OCI-LY7 (cell line): Measurements from ENCODE around the gene KCNIP1. TPM values are rescaled to one million over a fixed set of nuclear protein-coding genes. Genes with fewer than 3 reads are reported as not detected.

Experiments
- BruUV-seq: library from RNA; stranded (reverse); fragments of 400-500 nt; replicated peaks from 2 replicates; lab custom pipeline; 2021; lab: Mats Ljungman, UMichigan
- CTCF ChIA-PET: fragments of 300-600 bp; sonication (Branson Sonifier 250); formaldehyde crosslinking; loops from one replicate; lab custom pipeline; 2022; ENCODE audit warnings: antibody characterized with exemption; ENCODE audit not compliant: unreplicated experiment; lab: Charles Lee
- POLR2A ChIA-PET: fragments of 300-600 bp; sonication (Branson Sonifier 250); formaldehyde crosslinking; loops from one replicate; lab custom pipeline; 2022; ENCODE audit warnings: antibody characterized with exemption; lab: Charles Lee
- DNase-seq: peaks from one replicate; pipeline ENCODE4 v3.0.0-alpha.2; 2015; ENCODE audit warnings: low spot score
- H2AFZ ChIP-seq: fragments of 200-600 bp; sonication (generic), shearing (Covaris generic); 2 replicates; pipeline ENCODE4 v1.6.1; 2014; ENCODE audit warnings: mild to moderate bottlenecking, antibody characterized with exemption, low read length, moderate library complexity
- H3K27ac ChIP-seq: fragments of 200-600 bp; sonication (generic); 2 replicates; pipeline ENCODE4 v1.5.1; 2014; ENCODE audit warnings: mixed run types, low read depth, mild to moderate bottlenecking, moderate library complexity, low read length, inconsistent platforms; ENCODE audit not compliant: poor library complexity, severe bottlenecking
- H3K36me3 ChIP-seq: fragments of 200-600 bp; sonication (generic); 2 replicates; pipeline ENCODE4 v1.6.1; 2014; ENCODE audit warnings: mild to moderate bottlenecking, antibody characterized with exemption, low read length, moderate library complexity, mixed read lengths; ENCODE audit not compliant: insufficient read depth
- H3K4me1 ChIP-seq: fragments of 200-600 bp; sonication (generic); 2 replicates; pipeline ENCODE4 v1.5.1; 2014; ENCODE audit warnings: mild to moderate bottlenecking, low read length; ENCODE audit not compliant: insufficient read depth, poor library complexity, severe bottlenecking
- H3K4me2 ChIP-seq: fragments of 200-600 bp; sonication (generic); 2 replicates; pipeline ENCODE4 v1.6.1; 2014; ENCODE audit warnings: mild to moderate bottlenecking, low read length
- H3K4me3 ChIP-seq: fragments of 200-600 bp; sonication (generic); 2 replicates; pipeline ENCODE4 v1.5.1; 2014; ENCODE audit warnings: mild to moderate bottlenecking, low read depth, low read length; ENCODE audit not compliant: poor library complexity, severe bottlenecking
- H3K79me2 ChIP-seq: fragments of 200-600 bp; sonication (generic); 2 replicates; pipeline ENCODE4 v1.6.1; 2016; ENCODE audit warnings: low read depth, mild to moderate bottlenecking, low read length, moderate library complexity, mixed read lengths; ENCODE audit not compliant: insufficient read depth
- H3K9me2 ChIP-seq: fragments of 200-600 bp; sonication (generic); 2 replicates; pipeline ENCODE4 v1.6.1; 2016; ENCODE audit warnings: mild to moderate bottlenecking, low read length, mixed read lengths; ENCODE audit not compliant: insufficient read depth
- H3K9me3 ChIP-seq: fragments of 200-600 bp; sonication (generic); 2 replicates; pipeline ENCODE4 v1.6.1; 2014; ENCODE audit warnings: mild to moderate bottlenecking, mixed run types, low read length, mixed read lengths
- H4K20me1 ChIP-seq: fragments of 200-600 bp; sonication (generic); 2 replicates; pipeline ENCODE4 v1.6.1; 2014; ENCODE audit warnings: mild to moderate bottlenecking, antibody characterized with exemption, low read length, moderate library complexity, mixed read lengths; ENCODE audit not compliant: insufficient read depth
- CTCF ChIP-seq: fragments of 200-600 bp; sonication (generic); conservative IDR thresholded peaks from 2 replicates; pipeline ENCODE4 v1.5.1; 2014; ENCODE audit warnings: mild to moderate bottlenecking, antibody characterized with exemption, low read length, moderate library complexity, mixed read lengths
- EZH2phosphoT487 ChIP-seq: fragments of 200-600 bp; sonication (generic); IDR thresholded peaks from 2 replicates; pipeline ENCODE4 v1.6.1; 2018; ENCODE audit warnings: low read depth, borderline replicate concordance, mild to moderate bottlenecking, mixed run types, antibody characterized with exemption, low read length, moderate library complexity, mixed read lengths
- intact Hi-C: fragments of 100-400 bp; cut with micrococcal nuclease; formaldehyde crosslinking; loops from one replicate; pipeline ENCODE4 v1.10.0; 2022; ENCODE audit not compliant: unreplicated experiment
- total RNA-seq, 2 experiments: library from RNA; depleted of rRNA in 1 of 2; stranded (reverse); fragments of >200 nt in 1 of 2; shearing (Covaris generic) in 1 of 2; gene quantifications; 2 replicates each; pipeline ENCODE4 v1.2.3, GENCODE V29; 2014 to 2022

KCNIP1 gene
- total RNA-seq, 2 experiments from 2014 or later: not detected

GRCh38 chr5:170528976-170529375, 25.2 kb downstream of the KCNIP1 start:
- Histone ChIP-seq H3K9me3 (no peaks in the 10 kb centered on the region), H3K36me3 (no peaks in the 10 kb centered on the region), H2AFZ (no peak overlapping the region), H3K79me2 (no peaks in the 10 kb centered on the region), H4K20me1 (no peaks in the 10 kb centered on the region), H3K9me2 (no peaks in the 10 kb centered on the region), H3K4me2 (no peak overlapping the region), H3K27ac (no peak overlapping the region), H3K4me3 (no peak overlapping the region), H3K4me1 (no peaks in the 10 kb centered on the region)
- no TSS peak for BruUV-seq
- intact Hi-C loops: no loop called here
- POLR2A ChIA-PET: no interaction called here
- CTCF ChIA-PET: no interaction called here
- no peak for DNase-seq
- no peak for TF ChIP-seq EZH2phosphoT487
- no peak for TF ChIP-seq CTCF

GRCh38 chr5:170532935-170533334, 29.1 kb downstream of the KCNIP1 start:
- no peaks in the 10 kb centered on the region for H3K9me2 ChIP-seq
- no peak overlapping the region for H3K27ac ChIP-seq
- TF ChIP-seq CTCF (no peak), EZH2phosphoT487 (no peak)
- no peaks in the 10 kb centered on the region for H3K9me3 ChIP-seq
- H3K4me2 ChIP-seq: no peak overlapping the region
- CTCF ChIA-PET: no interaction called here
- H3K4me1 ChIP-seq: no peaks in the 10 kb centered on the region
- no peaks in the 10 kb centered on the region for H4K20me1 ChIP-seq
- H3K79me2 ChIP-seq: no peaks in the 10 kb centered on the region
- POLR2A ChIA-PET: no interaction called here
- H3K4me3 ChIP-seq: no peak overlapping the region
- no peak overlapping the region for H2AFZ ChIP-seq
- no peak for DNase-seq
- no peaks in the 10 kb centered on the region for H3K36me3 ChIP-seq
- intact Hi-C loops: no loop called here
- BruUV-seq: no TSS peak

GRCh38 chr5:170533383-170533782, 29.6 kb downstream of the KCNIP1 start:
- POLR2A ChIA-PET: no interaction called here
- H3K9me3 ChIP-seq: no peaks in the 10 kb centered on the region

More at GRCh38 chr5:170533383-170533782, 29.6 kb downstream of the KCNIP1 start:
- no TSS peak for BruUV-seq
- Histone ChIP-seq H3K4me1 (no peaks in the 10 kb centered on the region), H2AFZ (no peak overlapping the region), H3K9me2 (no peaks in the 10 kb centered on the region), H4K20me1 (no peaks in the 10 kb centered on the region), H3K4me2 (no peak overlapping the region), H3K4me3 (no peak overlapping the region), H3K27ac (no peak overlapping the region), H3K36me3 (no peaks in the 10 kb centered on the region), H3K79me2 (no peaks in the 10 kb centered on the region)
- intact Hi-C loops: no loop called here
- DNase-seq: no peak
- CTCF ChIA-PET: no interaction called here
- TF ChIP-seq CTCF (no peak), EZH2phosphoT487 (no peak)
